GM21367 (cell line): Measurements from ENCODE around the gene ADRA2A.

Experiments used
- ATAC-seq: cut with Tn5 transposase; IDR thresholded peaks from one replicate; pipeline ENCODE4 v1.9.1; 2021; ENCODE audit not compliant: unreplicated experiment

The ADRA2A gene

DNA sequence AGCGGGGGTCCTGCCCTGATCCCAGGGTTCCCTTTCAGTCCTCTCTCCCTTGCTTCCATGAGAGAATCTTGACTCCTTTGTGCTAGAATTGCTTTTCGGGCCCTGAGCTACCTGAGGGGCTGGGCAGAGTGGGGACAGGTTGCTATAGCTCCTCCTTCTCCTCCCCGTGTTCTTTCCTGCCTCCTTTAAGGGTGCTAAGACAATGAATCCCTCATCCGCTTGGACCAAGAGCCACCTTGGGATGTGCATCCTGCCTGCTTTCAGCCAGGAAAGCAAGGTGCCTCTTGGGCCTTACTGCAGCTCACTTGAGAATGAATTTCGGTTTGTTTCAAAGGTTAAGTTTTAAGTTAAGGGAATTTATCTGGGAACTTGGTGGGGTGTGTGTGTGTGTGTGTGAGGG, 53.6 kb downstream of the ADRA2A start:
- ATAC-seq, result no peak
